Right ventricle myocardium inferior (tissue), 1 donor: ENCODE results near the gene DPP10. TPM values are rescaled to one million over a fixed set of nuclear protein-coding genes. Genes with fewer than 3 reads are reported as not detected.
A peak's percentile ranks its signal among the peaks of the same experiment; 100 is the strongest.

ENCODE experiments used
- ATAC-seq: fragments of 200-7000 bp; cut with Tn5 transposase; one replicate; pipeline ENCODE4 v1.9.1; 2020; ENCODE audit warnings: mild to moderate bottlenecking, moderate library complexity
- DNase-seq: peaks from one replicate; pipeline ENCODE4 v3.0.0; 2021; ENCODE audit errors: missing footprints
- intact Hi-C: fragments of 100-400 bp; cut with DNase I; formaldehyde crosslinking; loops from one replicate; pipeline ENCODE4 v1.11.0; 2022
- total RNA-seq: library from RNA; stranded (reverse); fragmentation: NEBNext Ultra II Directional; extraction: Animal tissue kit (Norgen Biotek cat#: 25700); gene quantifications from one replicate; pipeline ENCODE4 v1.2.1, GENCODE V29; 2021
- donor health status: DM: no; HTN: yes; CAD: no; lungs with severe emphysema.

DPP10 gene
- total RNA-seq, 1 donor from 2014 or later, result 0.05 TPM

- intact Hi-C loops, result no loop called here
- DNase-seq (peak; percentile 63), ATAC-seq (peak; percentile 97)
Observed at GRCh38 chr2:114762986-114763385, 320.5 kb downstream of the DPP10 start.

- intact Hi-C loops, result no loop called here
- no peak for DNase-seq
- ATAC-seq, result no peak
Observed at GRCh38 chr2:114769110-114769509, 326.7 kb downstream of the DPP10 start.

GRCh38 chr2:114769991-114770390 lies 327.6 kb downstream of the DPP10 start:
- ATAC-seq (no peak), DNase-seq (no peak)
- intact Hi-C loops, result no loop called here

GRCh38 chr2:114784046-114784445 lies 341.6 kb downstream of the DPP10 start:
- intact Hi-C loops, result no loop called here

GRCh38 chr2:114784890-114785583 lies 342.6 kb downstream of the DPP10 start:
- ATAC-seq (no peak), DNase-seq (no peak)
- intact Hi-C loops, result no loop called here

More at GRCh38 chr2:114784046-114784445, 341.6 kb downstream of the DPP10 start:
- no peak for ATAC-seq
- no peak for DNase-seq

GRCh38 chr2:114786901-114787300 lies 344.5 kb downstream of the DPP10 start:
- DNase-seq (no peak), ATAC-seq (no peak)
- intact Hi-C loops, result no loop called here

- DNase-seq (no peak), ATAC-seq (no peak)
- intact Hi-C loops, result no loop called here
Observed at GRCh38 chr2:114787486-114787885, 345.0 kb downstream of the DPP10 start.

- ATAC-seq, result no peak
- no peak for DNase-seq
- intact Hi-C loops, result no loop called here
Observed at GRCh38 chr2:114789989-114790388, 347.5 kb downstream of the DPP10 start.

- ATAC-seq, result no peak
- DNase-seq, result no peak
- intact Hi-C loops, result no loop called here
Observed at GRCh38 chr2:114797540-114797939, 355.1 kb downstream of the DPP10 start.

- ATAC-seq (no peak), DNase-seq (no peak)
- intact Hi-C loops, result no loop called here
Observed at GRCh38 chr2:114797942-114798341, 355.5 kb downstream of the DPP10 start.

- ATAC-seq (no peak), DNase-seq (no peak)
- intact Hi-C loops, result no loop called here
Observed at GRCh38 chr2:114800371-114800770, 357.9 kb downstream of the DPP10 start.

GRCh38 chr2:114805195-114805594 lies 362.8 kb downstream of the DPP10 start:
- ATAC-seq (no peak), DNase-seq (no peak)
- intact Hi-C loops, result no loop called here

GRCh38 chr2:114810092-114810491 lies 367.7 kb downstream of the DPP10 start:
- intact Hi-C loops, result no loop called here
- no peak for ATAC-seq
- DNase-seq, result no peak

GRCh38 chr2:114812261-114812660 lies 369.8 kb downstream of the DPP10 start:
- ATAC-seq (no peak), DNase-seq (no peak)
- intact Hi-C loops, result no loop called here

GRCh38 chr2:114814355-114814754 lies 371.9 kb downstream of the DPP10 start:
- intact Hi-C loops, result no loop called here

GRCh38 chr2:114821055-114821454 lies 378.6 kb downstream of the DPP10 start:
- DNase-seq, result no peak
- intact Hi-C loops, result no loop called here
- ATAC-seq, result no peak

More at GRCh38 chr2:114814355-114814754, 371.9 kb downstream of the DPP10 start:
- DNase-seq, result no peak
- no peak for ATAC-seq

GRCh38 chr2:114843963-114844362 lies 401.5 kb downstream of the DPP10 start:
- DNase-seq (no peak), ATAC-seq (no peak)
- intact Hi-C loops, result no loop called here

- no peak for DNase-seq
- intact Hi-C loops, result no loop called here
- ATAC-seq, result no peak
Observed at GRCh38 chr2:114857196-114857595, 414.8 kb downstream of the DPP10 start.

- intact Hi-C loops, result no loop called here
- DNase-seq (no peak), ATAC-seq (no peak)
Observed at GRCh38 chr2:114859726-114860510, 417.5 kb downstream of the DPP10 start.

- intact Hi-C loops, result no loop called here
- ATAC-seq, result no peak
Observed at GRCh38 chr2:114862243-114862642, 419.8 kb downstream of the DPP10 start.

More at GRCh38 chr2:114862243-114862642, 419.8 kb downstream of the DPP10 start:
- no peak for DNase-seq
